ENCODE measurements around the gene LST1.

The LST1 gene

GRCh38 chr6:31619805-31620585 lies 33.9 kb downstream of the LST1 start:
- in situ Hi-C loops (cut with MboI; ENCODE audit: low sequenced_read_pairs), result no loop called here

GRCh38 chr6:31620586-31621319 lies 34.7 kb downstream of the LST1 start, which contains the start of gene PRRC2A:
PRRC2A (plus strand) TSS chr6:31620715; CDS start chr6:31622790, 2,075 bp downstream.
- in situ Hi-C loops (cut with MboI; ENCODE audit: low sequenced_read_pairs), result no loop called here

GRCh38 chr6:31621320-31621939 lies 35.4 kb downstream of the LST1 start:
- in situ Hi-C loops (cut with MboI; ENCODE audit: low sequenced_read_pairs), result no loop called here

GRCh38 chr6:31621991-31622390 lies 35.9 kb downstream of the LST1 start:
- in situ Hi-C loops (cut with MboI; ENCODE audit: low sequenced_read_pairs), result no loop called here

GRCh38 chr6:31622684-31623091 lies 36.6 kb downstream of the LST1 start:
- in situ Hi-C loops (cut with MboI; ENCODE audit: low sequenced_read_pairs), result no loop called here

GRCh38 chr6:31624070-31624469 lies 38.0 kb downstream of the LST1 start:
- in situ Hi-C loops (cut with MboI; ENCODE audit: low sequenced_read_pairs), result no loop called here

- in situ Hi-C loops (cut with MboI; ENCODE audit: low sequenced_read_pairs), result no loop called here
Observed at GRCh38 chr6:31626952-31627351, 40.9 kb downstream of the LST1 start.

- in situ Hi-C loops (cut with MboI; ENCODE audit: low sequenced_read_pairs), result no loop called here
Observed at GRCh38 chr6:31627690-31628287, 41.7 kb downstream of the LST1 start.

- in situ Hi-C loops (cut with MboI; ENCODE audit: low sequenced_read_pairs), result no loop called here
Observed at GRCh38 chr6:31629014-31629413, 42.9 kb downstream of the LST1 start.

- in situ Hi-C loops (cut with MboI; ENCODE audit: low sequenced_read_pairs), result no loop called here
Observed at GRCh38 chr6:31630177-31630934, 44.3 kb downstream of the LST1 start.

GRCh38 chr6:31631209-31631608 lies 45.1 kb downstream of the LST1 start:
- in situ Hi-C loops (cut with MboI; ENCODE audit: low sequenced_read_pairs), result no loop called here

- in situ Hi-C loops (cut with MboI; ENCODE audit: low sequenced_read_pairs), result no loop called here
Observed at GRCh38 chr6:31631681-31632278, 45.7 kb downstream of the LST1 start.

GRCh38 chr6:31632279-31632946 lies 46.3 kb downstream of the LST1 start:
- in situ Hi-C loops (cut with MboI; ENCODE audit: low sequenced_read_pairs), result no loop called here

GRCh38 chr6:31633447-31633846 lies 47.4 kb downstream of the LST1 start:
- in situ Hi-C loops (cut with MboI; ENCODE audit: low sequenced_read_pairs), result no loop called here

- in situ Hi-C loops (cut with MboI; ENCODE audit: low sequenced_read_pairs), result no loop called here
Observed at GRCh38 chr6:31634131-31634530, 48.1 kb downstream of the LST1 start.

GRCh38 chr6:31634969-31635575 lies 49.0 kb downstream of the LST1 start:
- in situ Hi-C loops (cut with MboI; ENCODE audit: low sequenced_read_pairs), result no loop called here

- in situ Hi-C loops (cut with MboI; ENCODE audit: low sequenced_read_pairs), result no loop called here
Observed at GRCh38 chr6:31636698-31637596, 50.9 kb downstream of the LST1 start.

Measured in HL-60/S4 (cell line).